SU-DHL-6 (cell line): ENCODE data around the gene PDLIM7.

ENCODE experiments used
- H2AFZ ChIP-seq: fragments of 200-600 bp; sonication (generic); 2 replicates; pipeline ENCODE4 v1.6.1; 2014; ENCODE audit warnings: low read depth, mild to moderate bottlenecking, moderate library complexity, mixed read lengths, antibody characterized with exemption, low read length; ENCODE audit not compliant: severe bottlenecking
- H3F3A ChIP-seq: fragments of 200-600 bp; shearing (Covaris generic); 2 replicates; pipeline ENCODE4 v1.6.0; 2016; ENCODE audit warnings: antibody characterized with exemption, mild to moderate bottlenecking; ENCODE audit not compliant: insufficient read depth
- H3K27ac ChIP-seq: fragments of 200-600 bp; sonication (generic); 2 replicates; pipeline ENCODE4 v1.5.1; 2016; ENCODE audit warnings: low read depth, mild to moderate bottlenecking, low read length, moderate library complexity, mixed read lengths
- H3K27me3 ChIP-seq: fragments of 200-600 bp; sonication (generic), shearing (Covaris generic); 2 replicates; pipeline ENCODE4 v1.6.0; 2014; ENCODE audit warnings: mild to moderate bottlenecking, low read length
- H3K36me3 ChIP-seq: fragments of 200-600 bp; sonication (generic); 2 replicates; pipeline ENCODE4 v1.6.1; 2014; ENCODE audit warnings: mild to moderate bottlenecking, low read length, mixed read lengths
- H3K4me2 ChIP-seq: fragments of 300-600, 200-600 bp; shearing (Covaris generic), sonication (generic); 2 replicates; pipeline ENCODE4 v1.6.0; 2014; ENCODE audit warnings: low read length, low read depth, mild to moderate bottlenecking; ENCODE audit not compliant: poor library complexity, severe bottlenecking
- H3K4me3 ChIP-seq: fragments of 200-600 bp; sonication (generic); 2 replicates; pipeline ENCODE4 v1.5.1; 2014; ENCODE audit warnings: antibody characterized with exemption, low read length, mild to moderate bottlenecking, mixed read lengths; ENCODE audit not compliant: insufficient read depth, poor library complexity, severe bottlenecking
- H3K79me2 ChIP-seq: fragments of 200-600 bp; sonication (generic); 2 replicates; pipeline ENCODE4 v1.6.1; 2014; ENCODE audit warnings: mild to moderate bottlenecking, low read length, moderate library complexity; ENCODE audit not compliant: insufficient read depth
- H3K9ac ChIP-seq: fragments of 200-600 bp; sonication (generic); 2 replicates; pipeline ENCODE4 v1.7.0; 2014; ENCODE audit warnings: mild to moderate bottlenecking, low read length
- H3K9me2 ChIP-seq: fragments of 200-600 bp; sonication (generic); replicated peaks from 2 replicates; pipeline ENCODE4 v1.6.1; 2014; ENCODE audit warnings: low read length; ENCODE audit not compliant: insufficient read depth
- H3K9me3 ChIP-seq: fragments of 200-600 bp; sonication (generic); 2 replicates; pipeline ENCODE4 v1.6.1; 2014; ENCODE audit warnings: low read length, mixed read lengths; ENCODE audit not compliant: insufficient read depth
- H4K20me1 ChIP-seq: fragments of 200-600 bp; sonication (generic); 2 replicates; pipeline ENCODE4 v1.6.1; 2014; ENCODE audit warnings: low read depth, mild to moderate bottlenecking, antibody characterized with exemption, low read length, moderate library complexity, mixed read lengths
- EZH2phosphoT487 ChIP-seq: fragments of 200-600 bp; sonication (generic), shearing (Covaris generic); conservative IDR thresholded peaks from 2 replicates; pipeline ENCODE4 v1.6.1; 2018; ENCODE audit warnings: mild to moderate bottlenecking, antibody characterized with exemption, low read length, moderate library complexity, mixed read lengths
- TF ChIP-seq, protein P1 (sequence below): fragments of 200-600 bp; sonication (generic); IDR thresholded peaks from one replicate; pipeline ENCODE4 v1.5.1; 2017; ENCODE audit warnings: antibody characterized with exemption, mild to moderate bottlenecking, low read length, moderate library complexity; ENCODE audit not compliant: insufficient read depth, poor library complexity, severe bottlenecking

Gene PDLIM7

DNA sequence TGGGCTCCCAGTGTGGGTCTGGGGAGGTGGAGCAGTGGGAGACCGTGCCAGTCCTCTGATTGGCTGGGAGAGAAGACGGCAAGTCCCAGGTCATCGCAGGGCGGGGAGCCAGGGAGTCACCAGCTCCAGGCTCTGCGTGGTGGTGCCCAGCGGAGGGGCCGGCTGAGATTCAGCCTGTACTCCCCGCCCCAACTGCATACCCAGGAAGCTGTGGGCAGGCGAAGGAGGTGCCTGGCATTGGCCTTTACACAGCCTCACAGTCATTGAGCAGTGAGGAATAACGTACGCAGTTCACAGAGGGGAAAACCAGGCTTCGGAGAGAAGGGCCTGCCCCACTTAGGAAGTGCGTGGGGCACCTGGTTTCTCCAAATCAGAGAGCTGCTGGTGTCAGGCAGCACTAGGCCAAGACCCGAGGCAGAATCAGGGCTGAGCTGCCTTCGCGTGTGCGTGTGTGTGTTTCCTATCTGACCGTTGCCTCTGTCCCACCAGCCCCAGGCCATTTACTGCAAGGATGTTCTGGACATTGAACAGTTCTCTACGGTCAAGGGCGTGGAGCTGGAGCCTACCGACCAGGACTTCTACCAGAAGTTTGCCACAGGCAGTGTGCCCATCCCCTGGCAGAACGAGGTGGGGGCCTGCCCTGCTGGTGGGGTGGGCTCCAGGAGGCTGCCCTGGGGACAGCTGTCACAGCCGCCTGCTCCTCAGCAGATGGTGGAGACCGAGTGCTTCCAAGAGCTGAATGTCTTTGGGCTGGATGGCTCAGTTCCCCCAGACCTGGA, 57.0 kb downstream of the PDLIM7 start:
- H3K9me2 ChIP-seq = no peaks in the 10 kb centered on the region
- no peak overlapping the region for H3K9ac ChIP-seq
- no peaks in the 10 kb centered on the region for H3K36me3 ChIP-seq
- H3K27ac ChIP-seq = no peak overlapping the region
- no peak overlapping the region for H3K4me2 ChIP-seq
- no peaks in the 10 kb centered on the region for H3K9me3 ChIP-seq
- no peaks in the 10 kb centered on the region for H4K20me1 ChIP-seq
- TF ChIP-seq, protein P1, sequence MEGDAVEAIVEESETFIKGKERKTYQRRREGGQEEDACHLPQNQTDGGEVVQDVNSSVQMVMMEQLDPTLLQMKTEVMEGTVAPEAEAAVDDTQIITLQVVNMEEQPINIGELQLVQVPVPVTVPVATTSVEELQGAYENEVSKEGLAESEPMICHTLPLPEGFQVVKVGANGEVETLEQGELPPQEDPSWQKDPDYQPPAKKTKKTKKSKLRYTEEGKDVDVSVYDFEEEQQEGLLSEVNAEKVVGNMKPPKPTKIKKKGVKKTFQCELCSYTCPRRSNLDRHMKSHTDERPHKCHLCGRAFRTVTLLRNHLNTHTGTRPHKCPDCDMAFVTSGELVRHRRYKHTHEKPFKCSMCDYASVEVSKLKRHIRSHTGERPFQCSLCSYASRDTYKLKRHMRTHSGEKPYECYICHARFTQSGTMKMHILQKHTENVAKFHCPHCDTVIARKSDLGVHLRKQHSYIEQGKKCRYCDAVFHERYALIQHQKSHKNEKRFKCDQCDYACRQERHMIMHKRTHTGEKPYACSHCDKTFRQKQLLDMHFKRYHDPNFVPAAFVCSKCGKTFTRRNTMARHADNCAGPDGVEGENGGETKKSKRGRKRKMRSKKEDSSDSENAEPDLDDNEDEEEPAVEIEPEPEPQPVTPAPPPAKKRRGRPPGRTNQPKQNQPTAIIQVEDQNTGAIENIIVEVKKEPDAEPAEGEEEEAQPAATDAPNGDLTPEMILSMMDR = no peak
- TF ChIP-seq EZH2phosphoT487 = no peak
- no peak overlapping the region for H2AFZ ChIP-seq
- H3K79me2 ChIP-seq = no peaks in the 10 kb centered on the region
- no peaks in the 10 kb centered on the region for H3K27me3 ChIP-seq
- H3K4me3 ChIP-seq = no peak overlapping the region
- H3F3A ChIP-seq = peaks cover 7% of the 10 kb centered on the region

- H3K4me2 ChIP-seq = no peak overlapping the region
- H3K79me2 ChIP-seq = no peaks in the 10 kb centered on the region
- no peak overlapping the region for H3K4me3 ChIP-seq
- H3F3A ChIP-seq = no peaks in the 10 kb centered on the region; the same call in none of the 2 replicates
- no peak overlapping the region for H2AFZ ChIP-seq
- no peaks in the 10 kb centered on the region for H3K36me3 ChIP-seq
- no peaks in the 10 kb centered on the region for H4K20me1 ChIP-seq
- no peak overlapping the region for H3K27ac ChIP-seq
- H3K9me3 ChIP-seq = no peaks in the 10 kb centered on the region
- H3K27me3 ChIP-seq = no peaks in the 10 kb centered on the region
- H3K9me2 ChIP-seq = no peaks in the 10 kb centered on the region
- H3K9ac ChIP-seq = no peak overlapping the region
- TF ChIP-seq, protein P1 = no peak
- TF ChIP-seq EZH2phosphoT487 = no peak
Measured at GRCh38 chr5:177439518-177440053, 57.8 kb downstream of the PDLIM7 start.

GRCh38 chr5:177438468-177438867, 58.9 kb downstream of the PDLIM7 start:
- Histone ChIP-seq H3K27ac (no peak overlapping the region), H3K4me3 (no peak overlapping the region), H3K9ac (no peak overlapping the region), H4K20me1 (no peaks in the 10 kb centered on the region), H3F3A (no peaks in the 10 kb centered on the region; the same call in none of the 2 replicates), H3K4me2 (no peak overlapping the region), H3K9me3 (no peaks in the 10 kb centered on the region), H2AFZ (no peak overlapping the region), H3K79me2 (no peaks in the 10 kb centered on the region), H3K9me2 (no peaks in the 10 kb centered on the region), H3K36me3 (no peaks in the 10 kb centered on the region), H3K27me3 (no peaks in the 10 kb centered on the region)
- no peak for TF ChIP-seq EZH2phosphoT487
- TF ChIP-seq, protein P1 = no peak
